Cardiac muscle cell (in vitro differentiated cells and primary cell): ENCODE results near the gene TRAF1. TPM values are rescaled to one million over a fixed set of nuclear protein-coding genes. Genes with fewer than 3 reads are reported as not detected.

Experiments
- DNase-seq, 2 donors: peaks; one replicate each; pipeline versions ENCODE4 v3.0.0 to v3.0.0-alpha.2; 2010 to 2017; ENCODE audit warnings: low read depth in 1 of 2, low spot score in 1 of 2
- H3K27ac ChIP-seq: fragments of 200-600 bp; sonication (generic); 2 replicates; pipeline ENCODE4 v1.5.1; 2016
- H3K27me3 ChIP-seq: fragments of 200-600 bp; sonication (generic); 2 replicates; pipeline ENCODE4 v1.6.0; 2016; ENCODE audit warnings: control low read depth
- H3K36me3 ChIP-seq: fragments of 200-600 bp; sonication (generic); 2 replicates; pipeline ENCODE4 v1.5.1; 2016; ENCODE audit warnings: control low read depth
- H3K4me1 ChIP-seq: fragments of 200-600 bp; sonication (generic); 2 replicates; pipeline ENCODE4 v1.8.1; 2017; ENCODE audit warnings: low read depth, mild to moderate bottlenecking, mixed run types
- H3K4me3 ChIP-seq: fragments of 200-600 bp; sonication (generic); 2 replicates; pipeline ENCODE4 v1.5.1; 2016; ENCODE audit warnings: mild to moderate bottlenecking
- H3K9me3 ChIP-seq: fragments of 200-600 bp; sonication (generic); 2 replicates; pipeline ENCODE4 v1.5.1; 2017; ENCODE audit warnings: low read depth, mild to moderate bottlenecking, control low read depth
- polyA plus RNA-seq: library from polyadenylated mRNA; unstranded; fragments of >200 nt; fragmentation: Nextera tagmentation; extraction: Ambion mirVana; gene quantifications from 2 replicates; pipeline ENCODE4 v1.2.1, GENCODE V29; 2016
- total RNA-seq: library from RNA; depleted of rRNA; stranded (reverse); fragments of >200 nt; gene quantifications from 2 replicates; pipeline ENCODE4 v1.2.3, GENCODE V29; 2016
- TF ChIP-seq, protein P1 (sequence below): IDR thresholded peaks from 2 replicates; pipeline ENCODE4 v1.5.1; 2012; ENCODE audit warnings: low read depth, mild to moderate bottlenecking, low read length

The TRAF1 gene
- total and polyA plus RNA-seq, 2 experiments from 2014 or later, result 3.5 to 7.5 TPM

DNA sequence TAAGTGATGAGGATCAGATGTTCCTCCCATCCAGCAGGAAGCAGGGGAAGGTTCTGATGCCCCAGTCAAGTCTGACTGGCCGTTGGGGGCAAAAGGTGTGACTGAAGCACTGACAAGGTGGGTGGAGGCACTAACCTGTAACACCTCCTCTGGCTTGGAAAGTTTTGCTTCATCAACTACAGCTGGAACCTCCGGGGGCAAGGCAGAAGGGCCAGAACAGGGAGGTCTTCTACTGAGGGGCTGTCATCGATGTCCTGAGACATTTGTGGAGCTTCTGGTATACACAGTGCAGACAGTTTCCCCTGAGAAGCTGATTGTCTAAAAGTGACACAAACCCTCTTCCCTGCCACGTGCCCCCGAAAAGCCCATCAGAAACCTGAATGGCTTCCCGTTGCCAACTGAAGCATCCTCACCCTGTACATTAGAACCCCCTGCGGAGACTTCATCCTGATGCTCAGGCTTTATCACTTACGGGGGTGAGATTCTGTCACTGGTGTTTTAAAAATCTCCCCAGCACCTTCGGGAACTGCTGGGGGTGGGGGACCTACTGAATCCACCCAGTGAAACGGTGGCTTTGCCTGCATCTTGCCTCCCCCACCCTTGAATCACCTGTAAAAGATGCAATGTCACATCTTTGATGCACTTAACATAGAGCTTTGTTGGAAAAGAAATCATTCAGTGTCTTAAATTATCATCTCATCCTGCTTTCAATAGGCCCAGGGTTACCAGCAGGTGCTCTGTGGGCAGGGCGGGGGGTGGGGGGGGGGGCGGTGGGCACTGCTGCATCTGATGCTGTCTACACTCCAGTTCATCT lies 24.6 kb downstream of the TRAF1 start:
- TF ChIP-seq, protein P1, sequence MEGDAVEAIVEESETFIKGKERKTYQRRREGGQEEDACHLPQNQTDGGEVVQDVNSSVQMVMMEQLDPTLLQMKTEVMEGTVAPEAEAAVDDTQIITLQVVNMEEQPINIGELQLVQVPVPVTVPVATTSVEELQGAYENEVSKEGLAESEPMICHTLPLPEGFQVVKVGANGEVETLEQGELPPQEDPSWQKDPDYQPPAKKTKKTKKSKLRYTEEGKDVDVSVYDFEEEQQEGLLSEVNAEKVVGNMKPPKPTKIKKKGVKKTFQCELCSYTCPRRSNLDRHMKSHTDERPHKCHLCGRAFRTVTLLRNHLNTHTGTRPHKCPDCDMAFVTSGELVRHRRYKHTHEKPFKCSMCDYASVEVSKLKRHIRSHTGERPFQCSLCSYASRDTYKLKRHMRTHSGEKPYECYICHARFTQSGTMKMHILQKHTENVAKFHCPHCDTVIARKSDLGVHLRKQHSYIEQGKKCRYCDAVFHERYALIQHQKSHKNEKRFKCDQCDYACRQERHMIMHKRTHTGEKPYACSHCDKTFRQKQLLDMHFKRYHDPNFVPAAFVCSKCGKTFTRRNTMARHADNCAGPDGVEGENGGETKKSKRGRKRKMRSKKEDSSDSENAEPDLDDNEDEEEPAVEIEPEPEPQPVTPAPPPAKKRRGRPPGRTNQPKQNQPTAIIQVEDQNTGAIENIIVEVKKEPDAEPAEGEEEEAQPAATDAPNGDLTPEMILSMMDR, result no peak
- DNase-seq, result no peak
- peaks cover 7% of the 10 kb centered on the region for H3K4me1 ChIP-seq
- no peaks in the 10 kb centered on the region for H3K9me3 ChIP-seq
- H3K27me3 ChIP-seq, result no peaks in the 10 kb centered on the region
- H3K27ac ChIP-seq, result no peak overlapping the region
- H3K36me3 ChIP-seq, result no peaks in the 10 kb centered on the region
- no peak overlapping the region for H3K4me3 ChIP-seq

DNA sequence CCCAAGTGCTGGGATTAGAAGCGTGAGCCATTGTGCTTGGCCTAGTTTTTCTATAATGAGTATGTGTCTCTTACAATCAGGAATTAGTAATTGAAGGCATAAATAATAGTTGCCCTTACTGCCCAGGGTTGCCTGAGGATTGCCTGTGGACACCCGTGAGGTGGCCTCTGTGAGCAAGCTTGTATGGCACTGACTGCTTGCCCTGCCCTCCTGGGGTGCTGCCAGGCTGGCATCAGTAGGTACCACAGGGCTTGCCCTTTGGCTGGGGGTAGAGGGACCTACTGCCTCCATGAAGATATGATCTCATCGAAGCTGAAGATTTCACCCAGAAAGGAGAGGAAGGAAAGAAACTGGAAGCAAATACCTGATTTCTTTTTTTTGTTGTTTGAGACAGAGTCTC lies 25.8 kb downstream of the TRAF1 start:
- H3K27me3 ChIP-seq, result no peaks in the 10 kb centered on the region
- no peak for DNase-seq
- TF ChIP-seq, protein P1, result no peak
- no peaks in the 10 kb centered on the region for H3K36me3 ChIP-seq
- H3K4me1 ChIP-seq, result peaks cover 10% of the 10 kb centered on the region
- no peak overlapping the region for H3K4me3 ChIP-seq
- H3K9me3 ChIP-seq, result no peaks in the 10 kb centered on the region
- no peak overlapping the region for H3K27ac ChIP-seq

DNA sequence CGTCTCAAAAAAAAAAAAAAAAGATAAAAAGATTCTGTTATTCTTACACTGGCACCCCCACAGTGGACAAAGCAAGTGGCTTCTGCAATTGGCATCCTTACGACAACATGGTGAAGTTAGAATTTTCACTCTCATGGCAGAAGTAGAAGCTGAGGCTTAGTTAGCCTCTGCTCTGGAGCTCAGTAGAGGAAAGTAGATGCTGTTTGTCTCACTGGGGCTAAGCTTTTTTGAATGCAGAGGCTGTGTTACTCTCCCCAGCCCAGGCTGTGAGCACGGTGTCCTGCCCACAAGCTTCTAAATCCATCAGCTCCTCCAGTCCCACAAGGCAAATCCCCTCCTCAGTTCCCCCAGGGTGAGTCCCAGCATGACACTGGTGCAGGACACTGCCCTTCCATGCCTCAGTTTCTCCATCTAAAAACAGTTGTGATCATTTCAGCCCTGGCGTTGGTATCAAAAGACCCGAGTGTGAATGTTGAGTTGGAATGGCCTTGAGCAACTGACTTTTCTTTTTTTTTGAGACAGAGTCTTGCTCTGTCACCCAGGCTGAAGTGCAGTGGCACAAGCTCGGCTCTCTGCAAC lies 27.0 kb downstream of the TRAF1 start:
- no peak for DNase-seq
- Histone ChIP-seq H3K4me3 (no peak overlapping the region), H3K27ac (no peak overlapping the region), H3K9me3 (no peaks in the 10 kb centered on the region), H3K4me1 (peaks cover 10% of the 10 kb centered on the region), H3K27me3 (no peaks in the 10 kb centered on the region), H3K36me3 (no peaks in the 10 kb centered on the region)
- TF ChIP-seq, protein P1, result no peak

DNA sequence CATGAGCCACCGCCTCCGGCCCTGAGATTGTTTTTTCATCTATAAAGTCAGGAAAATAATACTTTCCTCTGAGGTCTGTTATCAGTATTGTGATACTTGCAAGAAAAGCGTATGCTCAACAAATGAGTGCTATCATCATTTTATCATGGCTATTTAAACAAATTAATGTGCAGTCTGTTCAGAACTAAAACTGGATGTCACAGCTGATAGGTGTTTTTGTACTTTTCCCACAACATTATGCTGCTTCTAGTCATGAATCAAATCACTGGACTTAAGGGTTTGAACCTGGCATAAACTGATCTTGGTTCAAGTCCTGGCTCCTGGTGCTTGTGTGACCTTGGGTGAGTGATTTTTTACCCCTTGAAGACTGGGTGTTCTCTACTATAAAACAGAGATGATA lies 28.2 kb downstream of the TRAF1 start:
- H3K4me1 ChIP-seq, result peaks cover 10% of the 10 kb centered on the region
- TF ChIP-seq, protein P1, result no peak
- no peak overlapping the region for H3K27ac ChIP-seq
- H3K27me3 ChIP-seq, result no peaks in the 10 kb centered on the region
- H3K4me3 ChIP-seq, result no peak overlapping the region
- H3K9me3 ChIP-seq, result no peaks in the 10 kb centered on the region
- no peak for DNase-seq
- H3K36me3 ChIP-seq, result no peaks in the 10 kb centered on the region

DNA sequence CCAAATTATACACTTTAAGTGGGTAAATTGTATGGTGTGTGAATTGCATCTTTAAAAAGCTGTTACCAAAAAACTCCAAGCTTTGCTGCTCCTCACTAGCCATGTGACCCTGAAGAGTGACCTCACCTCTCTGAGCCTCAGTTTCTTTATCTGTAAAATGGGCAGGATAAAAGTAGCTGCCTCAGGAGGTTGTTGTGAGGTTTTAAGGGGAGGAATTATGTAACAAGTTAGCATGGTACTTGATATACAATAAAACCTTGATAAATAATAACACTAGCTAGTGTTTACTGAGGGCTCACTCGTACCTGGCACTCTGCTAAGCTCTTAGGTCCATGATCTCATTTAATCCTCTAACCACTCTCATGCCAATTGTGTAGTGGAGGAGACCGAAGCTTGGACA lies 30.6 kb downstream of the TRAF1 start:
- Histone ChIP-seq H3K9me3 (no peaks in the 10 kb centered on the region), H3K4me1 (peaks cover 10% of the 10 kb centered on the region), H3K4me3 (no peak overlapping the region), H3K27ac (no peak overlapping the region), H3K27me3 (no peaks in the 10 kb centered on the region), H3K36me3 (no peaks in the 10 kb centered on the region)
- TF ChIP-seq, protein P1, result no peak
- DNase-seq, result no peak
